WTC11 (cell line): Measurements from ENCODE around the gene EZR. TPM values are rescaled to one million over a fixed set of nuclear protein-coding genes. Genes with fewer than 3 reads are reported as not detected.

Source experiments
- ATAC-seq: fragments of 200-7000 bp; cut with Tn5 transposase; 2 replicates; pipeline ENCODE4 v1.10.0; 2021; ENCODE audit warnings: mild to moderate bottlenecking, moderate library complexity
- CTCF ChIA-PET: fragments of 300-600 bp; sonication (Branson Sonifier 250); formaldehyde crosslinking; loops from one replicate; lab custom pipeline; 2021; ENCODE audit warnings: antibody characterized with exemption; lab: Charles Lee
- POLR2A ChIA-PET: fragments of 350-600 bp; sonication (Branson Sonifier 250); formaldehyde crosslinking; loops from one replicate; lab custom pipeline; 2021; ENCODE audit warnings: antibody characterized with exemption; lab: Charles Lee
- DNase-seq: peaks from one replicate; pipeline ENCODE4 v3.0.0; 2021; ENCODE audit warnings: low spot score
- H3K27ac Mint-ChIP-seq: 2 replicates; pipeline ENCODE4 v1.8.0; 2021; ENCODE audit warnings: mixed read lengths
- H3K27me3 Mint-ChIP-seq: 2 replicates; pipeline ENCODE4 v1.8.0; 2021; ENCODE audit warnings: low read depth, mild to moderate bottlenecking, moderate library complexity, mixed read lengths
- H3K36me3 Mint-ChIP-seq: 2 replicates; pipeline ENCODE4 v1.8.0; 2021; ENCODE audit warnings: mixed read lengths
- H3K4me1 Mint-ChIP-seq: 2 replicates; pipeline ENCODE4 v1.8.0; 2022; ENCODE audit warnings: mixed read lengths
- H3K4me3 Mint-ChIP-seq: 2 replicates; pipeline ENCODE4 v1.8.0; 2021; ENCODE audit warnings: mild to moderate bottlenecking, moderate library complexity, mixed read lengths
- H3K9me3 Mint-ChIP-seq: 2 replicates; pipeline ENCODE4 v1.8.0; 2021; ENCODE audit warnings: mixed read lengths
- AR ChIP-seq: fragments of 250-450 bp; sonication (Bioruptor Pico); IDR thresholded peaks from 2 replicates; pipeline ENCODE4 v1.9.0; 2021; ENCODE audit warnings: mild to moderate bottlenecking
- ETV6 ChIP-seq: sonication (generic); formaldehyde crosslinking; IDR thresholded peaks from 2 replicates; pipeline ENCODE4 v1.8.1; 2022; ENCODE audit warnings: mild to moderate bottlenecking, missing genetic modification reagents
- FOXP1 ChIP-seq: sonication (generic); formaldehyde crosslinking; IDR thresholded peaks from 2 replicates; pipeline ENCODE4 v1.8.0; 2022; ENCODE audit warnings: missing genetic modification reagents, mild to moderate bottlenecking, moderate library complexity, borderline replicate concordance
- FOXP4 ChIP-seq: sonication (generic); formaldehyde crosslinking; IDR thresholded peaks from 2 replicates; pipeline ENCODE4 v1.8.0; 2022; ENCODE audit warnings: mild to moderate bottlenecking, missing genetic modification reagents
- MXD4 ChIP-seq: fragments of 250-450 bp; sonication (Bioruptor Pico); IDR thresholded peaks from 2 replicates; pipeline ENCODE4 v1.8.0; 2021; ENCODE audit warnings: mild to moderate bottlenecking, moderate library complexity, borderline replicate concordance
- MYBL2 ChIP-seq: sonication (generic); formaldehyde crosslinking; IDR thresholded peaks from 2 replicates; pipeline ENCODE4 v1.8.1; 2023; ENCODE audit warnings: mild to moderate bottlenecking, moderate library complexity, missing genetic modification reagents
- NFYB ChIP-seq: sonication (generic); formaldehyde crosslinking; conservative IDR thresholded peaks from 2 replicates; pipeline ENCODE4 v1.8.0; 2022; ENCODE audit warnings: low read depth, missing genetic modification reagents
- NR2C2 ChIP-seq: sonication (generic); formaldehyde crosslinking; IDR thresholded peaks from 2 replicates; pipeline ENCODE4 v1.8.0; 2022; ENCODE audit warnings: mild to moderate bottlenecking, missing genetic modification reagents
- PREB ChIP-seq: sonication (generic); formaldehyde crosslinking; IDR thresholded peaks from 2 replicates; pipeline ENCODE4 v1.8.1; 2022; ENCODE audit warnings: mild to moderate bottlenecking, missing genetic modification reagents, moderate library complexity, borderline replicate concordance
- TEAD1 ChIP-seq: sonication (generic); formaldehyde crosslinking; IDR thresholded peaks from 2 replicates; pipeline ENCODE4 v1.8.0; 2022; ENCODE audit warnings: mild to moderate bottlenecking, missing genetic modification reagents
- USF2 ChIP-seq: sonication (generic); formaldehyde crosslinking; IDR thresholded peaks from 2 replicates; pipeline ENCODE4 v1.8.1; 2023; ENCODE audit warnings: mild to moderate bottlenecking, missing genetic modification reagents, moderate library complexity
- ZBTB43 ChIP-seq: sonication (generic); formaldehyde crosslinking; IDR thresholded peaks from 2 replicates; pipeline ENCODE4 v1.8.1; 2023; ENCODE audit warnings: mild to moderate bottlenecking, missing genetic modification reagents
- ZNF138 ChIP-seq: sonication (generic); formaldehyde crosslinking; conservative IDR thresholded peaks from 2 replicates; pipeline ENCODE4 v1.8.1; 2022; ENCODE audit warnings: mild to moderate bottlenecking, moderate library complexity, missing genetic modification reagents
- total RNA-seq: library from RNA; stranded (reverse); gene quantifications from 3 replicates; pipeline ENCODE4 v1.2.3, GENCODE V29; 2021
- TF ChIP-seq, protein P1 (sequence below): fragments of 250-450 bp; sonication (Bioruptor Pico); IDR thresholded peaks from 2 replicates; pipeline ENCODE4 v1.8.0; 2021; ENCODE audit warnings: mild to moderate bottlenecking
- TF ChIP-seq, protein P2 (sequence below): sonication (generic); formaldehyde crosslinking; IDR thresholded peaks from 2 replicates; pipeline ENCODE4 v1.8.1; 2022; ENCODE audit warnings: mild to moderate bottlenecking, moderate library complexity, missing genetic modification reagents

EZR gene
- total RNA-seq, 1 experiment from 2014 or later: 215 TPM

DNA sequence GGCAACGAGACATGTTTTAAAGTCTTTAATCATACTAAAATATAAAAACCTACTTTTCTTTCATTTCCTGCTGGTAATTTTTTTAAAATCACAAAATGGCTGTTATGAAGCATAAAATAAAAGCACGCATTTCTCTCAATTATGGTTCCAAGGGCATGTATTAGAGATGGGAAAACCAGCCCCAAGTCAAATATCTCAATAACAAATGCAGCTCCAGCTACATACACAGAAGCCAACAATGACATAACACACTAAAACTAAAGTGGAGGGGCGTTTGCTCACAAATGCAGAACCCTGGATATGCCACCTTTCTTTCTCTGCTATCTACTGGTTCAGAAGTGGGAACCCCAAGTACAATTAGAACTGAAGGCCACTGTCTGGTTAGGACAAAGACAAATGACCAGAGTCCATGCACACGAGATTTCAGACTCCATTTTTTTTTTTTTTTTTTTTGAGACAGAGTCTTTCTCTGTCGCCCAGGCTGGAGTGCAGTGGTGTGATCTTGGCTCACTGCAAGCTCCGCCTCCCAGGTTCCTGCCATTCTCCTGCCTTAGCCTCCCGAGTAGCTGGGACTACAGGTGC lies 27.8 kb downstream of the EZR start:
- Mint-ChIP-seq H3K36me3 (peaks cover 40% of the 10 kb centered on the region), H3K9me3 (no peaks in the 10 kb centered on the region), H3K27ac (peak overlapping the region; percentile 77), H3K4me3 (no peak overlapping the region), H3K4me1 (peaks cover 55% of the 10 kb centered on the region), H3K27me3 (no peaks in the 10 kb centered on the region)
- POLR2A ChIA-PET: no interaction called here
- DNase-seq: no peak
- no peak for TF ChIP-seq ZBTB43
- TF ChIP-seq PREB: no peak
- no peak for TF ChIP-seq MYBL2 (CRISPR knock-in tag)
- TF ChIP-seq FOXP4 (CRISPR knock-in tag): no peak
- no peak for TF ChIP-seq AR (CRISPR knock-in tag)
- TF ChIP-seq, protein P1, sequence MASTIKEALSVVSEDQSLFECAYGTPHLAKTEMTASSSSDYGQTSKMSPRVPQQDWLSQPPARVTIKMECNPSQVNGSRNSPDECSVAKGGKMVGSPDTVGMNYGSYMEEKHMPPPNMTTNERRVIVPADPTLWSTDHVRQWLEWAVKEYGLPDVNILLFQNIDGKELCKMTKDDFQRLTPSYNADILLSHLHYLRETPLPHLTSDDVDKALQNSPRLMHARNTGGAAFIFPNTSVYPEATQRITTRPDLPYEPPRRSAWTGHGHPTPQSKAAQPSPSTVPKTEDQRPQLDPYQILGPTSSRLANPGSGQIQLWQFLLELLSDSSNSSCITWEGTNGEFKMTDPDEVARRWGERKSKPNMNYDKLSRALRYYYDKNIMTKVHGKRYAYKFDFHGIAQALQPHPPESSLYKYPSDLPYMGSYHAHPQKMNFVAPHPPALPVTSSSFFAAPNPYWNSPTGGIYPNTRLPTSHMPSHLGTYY (CRISPR knock-in tag): no peak
- no peak for TF ChIP-seq USF2 (CRISPR knock-in tag)
- ATAC-seq: no peak
- CTCF ChIA-PET: interaction anchor here (0.6 to 2.4 kb wide), 4 partner anchors 17 to 181 kb away, joined by 3 to 12 read pairs (median 4); no protein-coding TSS in a partner anchor

- Mint-ChIP-seq H3K27me3 (no peaks in the 10 kb centered on the region), H3K36me3 (peaks cover 59% of the 10 kb centered on the region), H3K4me1 (peaks cover 38% of the 10 kb centered on the region), H3K9me3 (no peaks in the 10 kb centered on the region), H3K4me3 (no peak overlapping the region), H3K27ac (peak overlapping the region; percentile 76)
- ChIA-PET POLR2A (interaction anchor here (1.1 kb wide), 1 partner anchor 80 kb away, joined by 4 read pairs; no protein-coding TSS in a partner anchor), CTCF (interaction anchor here (0.5 to 1.3 kb wide), 3 partner anchors 14 to 345 kb away, joined by 3 to 5 read pairs (median 3); no protein-coding TSS in a partner anchor)
- DNase-seq (no peak), ATAC-seq (no peak)
- TF ChIP-seq, protein P2, sequence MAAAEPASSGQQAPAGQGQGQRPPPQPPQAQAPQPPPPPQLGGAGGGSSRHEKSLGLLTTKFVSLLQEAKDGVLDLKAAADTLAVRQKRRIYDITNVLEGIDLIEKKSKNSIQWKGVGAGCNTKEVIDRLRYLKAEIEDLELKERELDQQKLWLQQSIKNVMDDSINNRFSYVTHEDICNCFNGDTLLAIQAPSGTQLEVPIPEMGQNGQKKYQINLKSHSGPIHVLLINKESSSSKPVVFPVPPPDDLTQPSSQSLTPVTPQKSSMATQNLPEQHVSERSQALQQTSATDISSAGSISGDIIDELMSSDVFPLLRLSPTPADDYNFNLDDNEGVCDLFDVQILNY (CRISPR knock-in tag): no peak
- no peak for TF ChIP-seq ZNF138
- TF ChIP-seq ETV6 (CRISPR knock-in tag): no peak
- TF ChIP-seq NR2C2: no peak
- TF ChIP-seq MXD4: no peak
- no peak for TF ChIP-seq NFYB (CRISPR knock-in tag)
- TF ChIP-seq FOXP1: no peak
- TF ChIP-seq TEAD1 (CRISPR knock-in tag): no peak
Measured at GRCh38 chr6:158789115-158789917, 29.9 kb downstream of the EZR start.
